Smooth muscle cell (in vitro differentiated cells): ENCODE data around the gene ZSWIM1. TPM values are rescaled to one million over a fixed set of nuclear protein-coding genes. Genes with fewer than 3 reads are reported as not detected.
"Not testable (repeated sequence)": the region's sequence is repeated elsewhere in the genome, so short reads cannot be mapped to it uniquely, and the experiment has no call there.

ENCODE experiments used
- DNase-seq: peaks from one replicate; lab custom pipeline; 2025; ENCODE audit not compliant: unreplicated experiment; lab: John Stamatoyannopoulos, UW
- H2AFZ ChIP-seq: fragments of 200-600 bp; sonication (generic); 2 replicates; pipeline ENCODE4 v1.6.0; 2016; ENCODE audit warnings: antibody characterized with exemption, low read depth, mild to moderate bottlenecking
- H3F3A ChIP-seq: fragments of 200-600 bp; sonication (generic); 2 replicates; pipeline ENCODE4 v1.6.0; 2017; ENCODE audit warnings: antibody characterized with exemption, low read depth
- H3K27ac ChIP-seq: fragments of 200-600 bp; sonication (generic); 2 replicates; pipeline ENCODE4 v1.5.1; 2016; ENCODE audit warnings: low read depth, mild to moderate bottlenecking
- H3K27me3 ChIP-seq: fragments of 200-600 bp; sonication (generic); 2 replicates; pipeline ENCODE4 v1.6.1; 2016; ENCODE audit warnings: low read depth, mild to moderate bottlenecking
- H3K36me3 ChIP-seq: fragments of 200-600 bp; sonication (generic); 2 replicates; pipeline ENCODE4 v1.5.1; 2016; ENCODE audit warnings: low read depth
- H3K4me1 ChIP-seq: fragments of 200-600 bp; sonication (generic); 2 replicates; pipeline ENCODE4 v1.5.1; 2016; ENCODE audit warnings: low read depth
- H3K4me2 ChIP-seq: fragments of 200-600 bp; sonication (generic); 2 replicates; pipeline ENCODE4 v1.6.0; 2016; ENCODE audit warnings: mild to moderate bottlenecking
- H3K4me3 ChIP-seq: fragments of 200-600 bp; sonication (generic); 2 replicates; pipeline ENCODE4 v1.5.1; 2016; ENCODE audit warnings: mild to moderate bottlenecking
- H3K79me2 ChIP-seq: fragments of 200-600 bp; sonication (generic); 2 replicates; pipeline ENCODE4 v1.6.0; 2016; ENCODE audit warnings: low read depth, mild to moderate bottlenecking
- H3K9ac ChIP-seq: fragments of 200-600 bp; sonication (generic); 2 replicates; pipeline ENCODE4 v1.6.0; 2016; ENCODE audit warnings: low read depth
- H3K9me3 ChIP-seq: fragments of 200-600 bp; sonication (generic); replicated peaks from 2 replicates; pipeline ENCODE4 v1.5.1; 2016; ENCODE audit warnings: low read depth
- H4K20me1 ChIP-seq: fragments of 200-600 bp; sonication (generic); 2 replicates; pipeline ENCODE4 v1.6.0; 2016; ENCODE audit warnings: low read depth
- WGBS: methylation state at CpG from one replicate; pipeline ENCODE4 v1.1.7; 2016; ENCODE audit warnings: low lambda C conversion rate; 5-methylcytosine and 5-hydroxymethylcytosine counted together
- polyA plus RNA-seq: library from polyadenylated mRNA; unstranded; fragments of >200 nt; fragmentation: Nextera tagmentation; extraction: Ambion mirVana; gene quantifications from 2 replicates; pipeline ENCODE4 v1.2.1, GENCODE V29; 2016
- total RNA-seq: library from RNA; depleted of rRNA; stranded (reverse); fragments of >200 nt; gene quantifications from 2 replicates; pipeline ENCODE4 v1.2.3, GENCODE V29; 2014
- TF ChIP-seq, protein P1 (sequence below): fragments of 200-600 bp; sonication (generic); IDR thresholded peaks from 2 replicates; pipeline ENCODE4 v1.5.1; 2017; ENCODE audit warnings: borderline replicate concordance, mild to moderate bottlenecking, antibody characterized with exemption; ENCODE audit not compliant: insufficient read depth, poor library complexity, severe bottlenecking

The ZSWIM1 gene
- total and polyA plus RNA-seq, 2 experiments from 2014 or later: 5.7 to 12.2 TPM

DNA sequence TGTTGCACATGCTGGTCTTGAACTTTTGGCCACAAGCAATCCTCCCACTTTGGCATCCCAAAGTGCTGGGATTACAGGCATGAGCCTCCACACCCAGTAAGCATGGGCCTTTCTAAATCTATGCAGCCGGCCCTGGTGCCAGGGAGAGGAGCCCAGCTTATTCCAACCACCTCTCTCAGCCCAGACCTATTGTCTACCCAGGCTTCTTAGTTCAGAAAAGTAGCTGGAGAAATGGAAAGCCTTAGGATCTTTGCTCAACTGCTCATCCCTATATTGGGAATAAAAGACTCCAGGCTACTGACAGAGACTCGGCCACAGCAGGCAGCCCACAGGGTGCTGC lies 45.7 kb downstream of the ZSWIM1 start:
- no peaks in the 10 kb centered on the region for H3K9me3 ChIP-seq
- no peak for DNase-seq
- H3K36me3 ChIP-seq: no peaks in the 10 kb centered on the region
- H3K4me2 ChIP-seq: no peak overlapping the region
- H3K27ac ChIP-seq: no peak overlapping the region
- 87% methylated on average over 2 of the region's 2 CpGs for WGBS
- H3K4me1 ChIP-seq: peaks cover 16% of the 10 kb centered on the region
- H3K4me3 ChIP-seq: no peak overlapping the region
- H4K20me1 ChIP-seq: no peaks in the 10 kb centered on the region
- H3F3A ChIP-seq: peaks cover 29% of the 10 kb centered on the region
- H2AFZ ChIP-seq: no peak overlapping the region
- TF ChIP-seq, protein P1, sequence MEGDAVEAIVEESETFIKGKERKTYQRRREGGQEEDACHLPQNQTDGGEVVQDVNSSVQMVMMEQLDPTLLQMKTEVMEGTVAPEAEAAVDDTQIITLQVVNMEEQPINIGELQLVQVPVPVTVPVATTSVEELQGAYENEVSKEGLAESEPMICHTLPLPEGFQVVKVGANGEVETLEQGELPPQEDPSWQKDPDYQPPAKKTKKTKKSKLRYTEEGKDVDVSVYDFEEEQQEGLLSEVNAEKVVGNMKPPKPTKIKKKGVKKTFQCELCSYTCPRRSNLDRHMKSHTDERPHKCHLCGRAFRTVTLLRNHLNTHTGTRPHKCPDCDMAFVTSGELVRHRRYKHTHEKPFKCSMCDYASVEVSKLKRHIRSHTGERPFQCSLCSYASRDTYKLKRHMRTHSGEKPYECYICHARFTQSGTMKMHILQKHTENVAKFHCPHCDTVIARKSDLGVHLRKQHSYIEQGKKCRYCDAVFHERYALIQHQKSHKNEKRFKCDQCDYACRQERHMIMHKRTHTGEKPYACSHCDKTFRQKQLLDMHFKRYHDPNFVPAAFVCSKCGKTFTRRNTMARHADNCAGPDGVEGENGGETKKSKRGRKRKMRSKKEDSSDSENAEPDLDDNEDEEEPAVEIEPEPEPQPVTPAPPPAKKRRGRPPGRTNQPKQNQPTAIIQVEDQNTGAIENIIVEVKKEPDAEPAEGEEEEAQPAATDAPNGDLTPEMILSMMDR: no peak
- no peaks in the 10 kb centered on the region for H3K79me2 ChIP-seq
- no peak overlapping the region for H3K9ac ChIP-seq
- no peaks in the 10 kb centered on the region for H3K27me3 ChIP-seq

DNA sequence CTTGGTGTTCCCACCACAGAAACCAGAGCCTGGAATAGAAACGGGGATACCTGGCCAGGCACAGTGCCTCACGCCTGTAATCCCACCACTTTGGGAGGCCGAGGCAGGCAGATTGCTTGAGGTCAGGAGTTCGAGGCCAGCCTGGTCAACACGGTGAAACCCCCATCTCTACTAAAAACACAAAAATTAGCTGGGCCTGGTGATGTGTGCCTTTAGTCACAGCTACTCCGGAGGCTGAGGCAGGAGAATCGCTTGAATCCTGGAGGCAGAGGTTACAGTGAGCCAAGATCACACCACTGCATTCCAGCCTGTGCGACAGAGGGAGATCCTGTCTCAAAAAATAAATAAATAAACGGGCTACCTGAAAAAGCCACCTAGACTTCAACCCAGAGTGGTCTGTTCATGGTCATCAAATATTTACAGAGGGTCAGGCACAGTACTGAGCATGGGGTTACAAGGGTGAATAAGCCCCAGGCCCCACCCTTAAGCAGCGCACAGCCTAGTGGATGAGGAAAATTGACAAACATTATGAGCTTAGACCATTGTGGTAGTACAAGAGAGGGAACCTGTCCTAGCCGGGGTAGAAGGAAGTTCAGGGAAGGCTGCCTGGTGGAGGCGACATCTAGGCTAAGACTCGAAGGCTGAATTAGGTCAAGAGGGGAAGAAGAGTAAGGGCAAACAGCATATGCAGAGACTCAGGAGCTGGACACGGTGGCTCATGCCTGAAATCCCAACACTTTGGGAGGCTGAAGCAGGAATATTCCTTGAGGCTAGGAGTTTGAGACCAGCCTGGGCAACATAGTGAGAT lies 46.2 kb downstream of the ZSWIM1 start:
- no peaks in the 10 kb centered on the region for H3K27me3 ChIP-seq
- H3K36me3 ChIP-seq: no peaks in the 10 kb centered on the region
- H3K79me2 ChIP-seq: no peaks in the 10 kb centered on the region
- TF ChIP-seq, protein P1: no peak
- no peak overlapping the region for H3K4me3 ChIP-seq
- H3K27ac ChIP-seq: no peak overlapping the region
- WGBS: 93% methylated on average over 14 of the region's 14 CpGs
- no peak overlapping the region for H2AFZ ChIP-seq
- no peak for DNase-seq
- H3K9ac ChIP-seq: no peak overlapping the region
- H3K4me2 ChIP-seq: no peak overlapping the region
- H3F3A ChIP-seq: peaks cover 29% of the 10 kb centered on the region
- peaks cover 12% of the 10 kb centered on the region for H3K4me1 ChIP-seq
- no peaks in the 10 kb centered on the region for H3K9me3 ChIP-seq
- H4K20me1 ChIP-seq: no peaks in the 10 kb centered on the region

DNA sequence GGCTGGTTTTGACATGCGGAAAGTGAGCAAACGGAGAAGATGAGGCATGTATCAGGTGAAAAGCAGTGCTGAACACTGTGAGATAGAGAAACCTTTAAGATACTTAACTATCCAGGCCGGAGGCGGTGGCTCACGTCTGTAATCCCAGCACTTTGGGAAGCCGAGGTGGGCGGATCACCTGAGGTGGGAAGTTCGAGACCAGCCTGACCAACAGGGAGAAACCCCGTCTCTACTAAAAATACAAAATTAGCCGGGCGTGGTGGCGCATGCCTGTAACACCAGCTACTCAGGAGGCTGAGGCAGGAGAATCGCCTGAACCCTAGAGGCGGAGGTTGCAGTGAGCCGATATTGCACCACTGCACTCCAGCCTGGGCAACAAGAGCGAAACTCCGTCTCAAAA lies 50.7 kb downstream of the ZSWIM1 start:
- Histone ChIP-seq H4K20me1 (peaks cover 28% of the 10 kb centered on the region), H3K79me2 (peaks cover 20% of the 10 kb centered on the region), H3F3A (peaks cover 18% of the 10 kb centered on the region)
- H3K27ac ChIP-seq, H3K4me3 ChIP-seq, H2AFZ ChIP-seq, H3K4me2 ChIP-seq, H3K4me1 ChIP-seq, H3K36me3 ChIP-seq, H3K9me3 ChIP-seq, H3K9ac ChIP-seq, H3K27me3 ChIP-seq, DNase-seq: not testable (repeated sequence)
- WGBS: 94% methylated on average over 17 of the region's 17 CpGs

DNA sequence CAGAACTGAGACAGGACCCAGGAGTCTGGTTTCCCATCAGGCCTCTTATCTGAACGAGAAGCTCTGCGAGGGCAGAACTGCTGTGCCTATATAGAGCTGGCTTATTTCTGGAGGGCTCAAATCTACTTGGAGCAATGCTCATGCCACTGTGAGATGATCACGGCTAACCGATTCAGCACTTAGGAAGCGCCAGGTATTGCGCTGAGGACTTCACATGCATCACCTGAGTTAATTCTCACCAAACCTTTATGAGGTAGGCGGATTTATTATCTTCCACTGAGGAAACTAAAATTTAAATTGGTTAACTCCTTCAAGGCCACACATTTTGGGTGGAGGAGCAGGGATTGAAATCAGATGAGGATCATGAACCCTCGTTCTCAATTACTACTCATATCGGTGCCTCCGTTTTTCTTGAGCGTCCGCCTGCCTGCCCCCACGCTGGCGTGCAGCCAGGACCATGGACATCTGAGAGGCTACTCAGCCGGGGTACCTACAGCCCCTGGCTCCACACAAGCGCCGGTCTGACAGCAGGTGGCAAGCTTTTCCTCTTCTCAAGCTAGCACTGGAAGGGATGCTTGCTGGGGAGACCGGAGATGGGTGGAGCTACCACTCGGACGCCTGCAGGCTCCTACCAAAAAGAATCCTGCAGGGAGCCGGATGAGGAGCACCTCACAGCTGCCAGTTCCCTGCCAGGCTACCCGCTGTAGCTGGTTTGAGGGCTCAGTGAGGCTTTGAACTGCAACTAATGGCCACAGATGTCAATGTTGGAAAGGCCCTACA lies 52.4 kb downstream of the ZSWIM1 start:
- peak overlapping the region; percentile 94 for H3K4me3 ChIP-seq
- peaks cover 2% of the 10 kb centered on the region for H3K36me3 ChIP-seq
- peaks cover 46% of the 10 kb centered on the region for H4K20me1 ChIP-seq
- TF ChIP-seq, protein P1: no peak
- H3K79me2 ChIP-seq: peaks cover 33% of the 10 kb centered on the region
- H3K9me3 ChIP-seq: no peaks in the 10 kb centered on the region
- H3K27me3 ChIP-seq: no peaks in the 10 kb centered on the region
- peaks cover 9% of the 10 kb centered on the region for H3F3A ChIP-seq
- H3K4me2 ChIP-seq: peak overlapping the region; percentile 99
- 32% methylated on average over 22 of the region's 22 CpGs for WGBS
- no peak for DNase-seq
- peaks cover 10% of the 10 kb centered on the region for H3K4me1 ChIP-seq
- H2AFZ ChIP-seq: no peak overlapping the region
- H3K27ac ChIP-seq: peak overlapping the region; percentile 100
- H3K9ac ChIP-seq: peak overlapping the region; percentile 100
